Measurements from ENCODE around the gene PPP1R14B. TPM values are rescaled to one million over a fixed set of nuclear protein-coding genes. Genes with fewer than 3 reads are reported as not detected.

PPP1R14B gene
- total and polyA plus RNA-seq, 2 donors (not counting 3 experiments of a cell fraction or from before 2014, with no cell fraction given) = 308 to 431 TPM

- ChIA-PET POLR2A (no interaction called here), CTCF (interaction anchor here (1.7 to 4.5 kb wide), 3 partner anchors 9 to 13 kb away, joined by 10 to 23 read pairs (median 17); partner anchors contain the start of genes CATSPERZ and ESRRA)
- intact Hi-C loops (cut with micrococcal nuclease) = no loop called here
- Histone ChIP-seq H2AFZ (ENCODE audit: low read depth, low read length) (no peak overlapping the region), H3K27ac (ENCODE audit: insufficient read depth, low read depth, low read length) (no peak overlapping the region), H3K4me1 (ENCODE audit: control insufficient read depth, extremely low read depth, insufficient read depth, low read length) (no peaks in the 10 kb centered on the region), H3K79me2 (ENCODE audit: control insufficient read depth, insufficient read depth, low read length) (no peaks in the 10 kb centered on the region), H3K27me3 (ENCODE audit: control insufficient read depth in 2 of 2, insufficient read depth in 2 of 2, low read length in 2 of 2) (peaks cover 49 to 61% of the 10 kb centered on the region in 2 experiments), H3K9me1 (replicated peaks; ENCODE audit: control insufficient read depth, extremely low read depth, insufficient read depth, low read length) (no peaks in the 10 kb centered on the region), H3K4me2 (ENCODE audit: insufficient read depth, low read length) (no peak overlapping the region), H3K9me3 (replicated peaks; ENCODE audit: control insufficient read depth, insufficient read depth, low read length) (no peaks in the 10 kb centered on the region), H4K20me1 (replicated peaks; ENCODE audit: control insufficient read depth, extremely low read depth, insufficient read depth, low read length) (no peaks in the 10 kb centered on the region), H3K9ac (replicated peaks; ENCODE audit: extremely low read depth, insufficient read depth, low read length) (no peak overlapping the region), H3K4me3 (replicated peaks in 1 of 3; ENCODE audit: insufficient read depth in 1 of 3, low read depth in 1 of 3, low read length in 3 of 3) (no peak overlapping the region), H3K36me3 (ENCODE audit: control insufficient read depth in 2 of 2, extremely low read depth in 1 of 2, insufficient read depth in 2 of 2, low read length in 2 of 2) (no peaks in the 10 kb centered on the region)
- no peak for FAIRE-seq
- dilution Hi-C loops (cut with MboI; ENCODE audit: extremely low pct_ligation_motif_present, low sequenced_read_pairs) = no loop called here
- TF ChIP-seq POLR2AphosphoS5 (IDR thresholded peaks at IDR 0.05; ENCODE audit: insufficient read depth, low read depth, low read length) (no peak), EZH2 (IDR thresholded peaks at IDR 0.05; ENCODE audit: borderline replicate concordance, low read depth, low read length, severe bottlenecking) (peak; percentile 99)
- no peak for DNase-seq (ENCODE audit: low read depth, low spot score)
- no TSS peak for BruUV-seq (replicated peaks)
Observed at GRCh38 chr11:64291752-64292459, 45.2 kb upstream of the PPP1R14B start.

DNA sequence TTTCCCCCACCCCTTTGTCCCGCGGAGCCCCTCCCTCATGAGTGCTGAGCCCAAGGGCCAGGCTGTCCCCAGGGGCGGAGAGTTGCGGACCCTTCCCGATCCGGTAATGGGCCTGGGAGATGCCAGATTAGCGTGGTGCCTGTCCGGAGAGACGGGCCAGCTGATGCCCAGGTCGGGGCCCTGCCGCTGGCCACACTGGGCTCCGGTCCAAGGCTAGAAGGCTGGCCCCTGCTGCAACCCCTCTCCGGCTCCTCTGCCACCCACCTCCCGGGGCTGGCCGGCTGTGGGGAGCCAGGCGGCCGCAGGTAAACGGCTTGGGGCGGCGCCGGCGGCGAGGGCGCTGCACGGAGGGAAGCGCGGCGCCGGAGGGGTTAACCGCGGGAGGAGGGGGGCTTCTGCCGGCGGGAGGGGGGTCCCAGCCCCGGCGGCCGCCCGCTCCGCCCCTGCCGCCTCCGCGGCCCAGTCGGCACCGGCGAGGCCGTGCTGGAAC is 44.6 kb upstream of the PPP1R14B start, which contains the start of gene KCNK4:
Gene KCNK4, plus strand, starts transcription at position 41 of the 490 bp plus-strand sequence. CDS start 1,717 bp downstream, outside the sequence.
- FAIRE-seq = no peak

More for the DNA sequence above, 44.6 kb upstream of the PPP1R14B start, which contains the start of gene KCNK4:
- H3K4me2 ChIP-seq (ENCODE audit: insufficient read depth, low read length) = no peak within 1 kb of the TSS
- peaks cover 43 to 55% of the 10 kb centered on the region in 2 experiments for H3K27me3 ChIP-seq (ENCODE audit: control insufficient read depth in 2 of 2, insufficient read depth in 2 of 2, low read length in 2 of 2)
- no peak for DNase-seq (ENCODE audit: low read depth, low spot score)
- intact Hi-C loops (cut with micrococcal nuclease) = no loop called here
- no peaks in the 10 kb centered on the region for H4K20me1 ChIP-seq (replicated peaks; ENCODE audit: control insufficient read depth, extremely low read depth, insufficient read depth, low read length)
- no TSS peak for BruUV-seq (replicated peaks)
- H3K4me1 ChIP-seq (ENCODE audit: control insufficient read depth, extremely low read depth, insufficient read depth, low read length) = peaks cover under 1% of the 10 kb centered on the region
- H3K4me3 ChIP-seq (replicated peaks in 1 of 3; ENCODE audit: insufficient read depth in 1 of 3, low read depth in 1 of 3, low read length in 3 of 3) = no peak within 1 kb of the TSS
- H3K9me3 ChIP-seq (replicated peaks; ENCODE audit: control insufficient read depth, insufficient read depth, low read length) = no peaks in the 10 kb centered on the region
- no peaks in the 10 kb centered on the region for H3K79me2 ChIP-seq (ENCODE audit: control insufficient read depth, insufficient read depth, low read length)
- H3K9me1 ChIP-seq (replicated peaks; ENCODE audit: control insufficient read depth, extremely low read depth, insufficient read depth, low read length) = no peaks in the 10 kb centered on the region
- no peak within 1 kb of the TSS for H2AFZ ChIP-seq (ENCODE audit: low read depth, low read length)
- CTCF ChIA-PET = interaction anchor here (2.9 to 4.5 kb wide), 2 partner anchors 10 to 13 kb away, joined by 17 to 23 read pairs; partner anchors contain the start of gene ESRRA
- H3K27ac ChIP-seq (ENCODE audit: insufficient read depth, low read depth, low read length) = no peak within 1 kb of the TSS
- POLR2A ChIA-PET = no interaction called here
- dilution Hi-C loops (cut with MboI; ENCODE audit: extremely low pct_ligation_motif_present, low sequenced_read_pairs) = no loop called here
- TF ChIP-seq, protein P1, sequence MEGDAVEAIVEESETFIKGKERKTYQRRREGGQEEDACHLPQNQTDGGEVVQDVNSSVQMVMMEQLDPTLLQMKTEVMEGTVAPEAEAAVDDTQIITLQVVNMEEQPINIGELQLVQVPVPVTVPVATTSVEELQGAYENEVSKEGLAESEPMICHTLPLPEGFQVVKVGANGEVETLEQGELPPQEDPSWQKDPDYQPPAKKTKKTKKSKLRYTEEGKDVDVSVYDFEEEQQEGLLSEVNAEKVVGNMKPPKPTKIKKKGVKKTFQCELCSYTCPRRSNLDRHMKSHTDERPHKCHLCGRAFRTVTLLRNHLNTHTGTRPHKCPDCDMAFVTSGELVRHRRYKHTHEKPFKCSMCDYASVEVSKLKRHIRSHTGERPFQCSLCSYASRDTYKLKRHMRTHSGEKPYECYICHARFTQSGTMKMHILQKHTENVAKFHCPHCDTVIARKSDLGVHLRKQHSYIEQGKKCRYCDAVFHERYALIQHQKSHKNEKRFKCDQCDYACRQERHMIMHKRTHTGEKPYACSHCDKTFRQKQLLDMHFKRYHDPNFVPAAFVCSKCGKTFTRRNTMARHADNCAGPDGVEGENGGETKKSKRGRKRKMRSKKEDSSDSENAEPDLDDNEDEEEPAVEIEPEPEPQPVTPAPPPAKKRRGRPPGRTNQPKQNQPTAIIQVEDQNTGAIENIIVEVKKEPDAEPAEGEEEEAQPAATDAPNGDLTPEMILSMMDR (IDR thresholded peaks at IDR 0.05; ENCODE audit: extremely low read depth in 1 of 2, insufficient read depth in 1 of 2, low read depth in 1 of 2, low read length in 2 of 2) = no peak
- no peak for TF ChIP-seq FOS (IDR thresholded peaks at IDR 0.05; ENCODE audit: borderline replicate concordance, insufficient read depth, low read length)
- TF ChIP-seq JUN (IDR thresholded peaks at IDR 0.05; ENCODE audit: borderline replicate concordance, insufficient read depth, insufficient read length, low read depth) = no peak
- no peak for TF ChIP-seq POLR2A (IDR thresholded peaks at IDR 0.05; ENCODE audit: low read depth, low read length)
- TF ChIP-seq, protein P2, sequence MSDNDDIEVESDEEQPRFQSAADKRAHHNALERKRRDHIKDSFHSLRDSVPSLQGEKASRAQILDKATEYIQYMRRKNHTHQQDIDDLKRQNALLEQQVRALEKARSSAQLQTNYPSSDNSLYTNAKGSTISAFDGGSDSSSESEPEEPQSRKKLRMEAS (IDR thresholded peaks at IDR 0.05; ENCODE audit: insufficient read depth, insufficient read length) = no peak
- no peak for TF ChIP-seq GATA2 (IDR thresholded peaks at IDR 0.05; ENCODE audit: insufficient read depth, insufficient read length, low read depth, low read length)
- TF ChIP-seq MYC (IDR thresholded peaks at IDR 0.05; ENCODE audit: low read depth, low read length) = no peak
- TF ChIP-seq POLR2AphosphoS5 (IDR thresholded peaks at IDR 0.05; ENCODE audit: insufficient read depth, low read depth, low read length) = no peak
- no peak for TF ChIP-seq EZH2 (IDR thresholded peaks at IDR 0.05; ENCODE audit: borderline replicate concordance, low read depth, low read length, severe bottlenecking)
- H3K36me3 ChIP-seq (ENCODE audit: control insufficient read depth in 2 of 2, extremely low read depth in 1 of 2, insufficient read depth in 2 of 2, low read length in 2 of 2) = no peaks in the 10 kb centered on the region
- no peak within 1 kb of the TSS for H3K9ac ChIP-seq (replicated peaks; ENCODE audit: extremely low read depth, insufficient read depth, low read length)
